SK-N-DZ (cell line): ENCODE measurements around the gene PATE4.

ENCODE experiments used
- DNase-seq: peaks from one replicate; pipeline ENCODE4 v3.0.0-alpha.2; 2015; ENCODE audit warnings: low spot score

PATE4 gene

GRCh38 chr11:125887373-125888324 lies 54.5 kb downstream of the PATE4 start, which contains the start of gene HYLS1:
HYLS1 (plus strand) TSS chr11:125887668; CDS start chr11:125899369, 11,701 bp downstream.
- no peak for DNase-seq
